IPS-20b (cell line): ENCODE data around the gene PTPN23.
"Not testable (repeated sequence)": the region's sequence is repeated elsewhere in the genome, so short reads cannot be mapped to it uniquely, and the experiment has no call there.

Experiments
- H3K27ac ChIP-seq: one replicate; pipeline ENCODE4 v1.5.1; 2013; ENCODE audit warnings: low read length
- H3K27me3 ChIP-seq: 2 replicates; pipeline ENCODE4 v1.6.1; 2013; ENCODE audit warnings: mild to moderate bottlenecking, low read length, inconsistent platforms; ENCODE audit not compliant: insufficient read depth
- H3K36me3 ChIP-seq: 2 replicates; pipeline ENCODE4 v1.6.1; 2013; ENCODE audit warnings: low read depth, mild to moderate bottlenecking, inconsistent platforms, low read length, moderate library complexity; ENCODE audit not compliant: insufficient read depth
- H3K4me1 ChIP-seq: 2 replicates; pipeline ENCODE4 v1.6.1; 2013; ENCODE audit warnings: mild to moderate bottlenecking, control low read depth, inconsistent platforms, low read length, moderate library complexity; ENCODE audit not compliant: insufficient read depth
- H3K4me3 ChIP-seq: 2 replicates; pipeline ENCODE4 v1.5.1; 2013; ENCODE audit warnings: mild to moderate bottlenecking, low read length, inconsistent platforms
- H3K9ac ChIP-seq: 2 replicates; pipeline ENCODE4 v1.6.1; 2013; ENCODE audit warnings: low read depth, mild to moderate bottlenecking, inconsistent platforms, low read length, moderate library complexity
- H3K9me3 ChIP-seq: 2 replicates; pipeline ENCODE4 v1.6.1; 2013; ENCODE audit warnings: mild to moderate bottlenecking, low read depth, low read length, inconsistent platforms; ENCODE audit not compliant: insufficient read depth

PTPN23 gene

GRCh38 chr3:47440131-47440530 is 59.3 kb downstream of the PTPN23 start:
- no peaks in the 10 kb centered on the region for H3K9me3 ChIP-seq
- no peak overlapping the region for H3K9ac ChIP-seq
- H3K27me3 ChIP-seq: no peaks in the 10 kb centered on the region
- H3K4me1 ChIP-seq: 0 out of 2 replicates have a peak, but pooled peaks cover 10% of the 10 kb centered on the region
- H3K27ac ChIP-seq: no peak overlapping the region
- no peak overlapping the region for H3K4me3 ChIP-seq
- peaks cover 45% of the 10 kb centered on the region for H3K36me3 ChIP-seq

DNA sequence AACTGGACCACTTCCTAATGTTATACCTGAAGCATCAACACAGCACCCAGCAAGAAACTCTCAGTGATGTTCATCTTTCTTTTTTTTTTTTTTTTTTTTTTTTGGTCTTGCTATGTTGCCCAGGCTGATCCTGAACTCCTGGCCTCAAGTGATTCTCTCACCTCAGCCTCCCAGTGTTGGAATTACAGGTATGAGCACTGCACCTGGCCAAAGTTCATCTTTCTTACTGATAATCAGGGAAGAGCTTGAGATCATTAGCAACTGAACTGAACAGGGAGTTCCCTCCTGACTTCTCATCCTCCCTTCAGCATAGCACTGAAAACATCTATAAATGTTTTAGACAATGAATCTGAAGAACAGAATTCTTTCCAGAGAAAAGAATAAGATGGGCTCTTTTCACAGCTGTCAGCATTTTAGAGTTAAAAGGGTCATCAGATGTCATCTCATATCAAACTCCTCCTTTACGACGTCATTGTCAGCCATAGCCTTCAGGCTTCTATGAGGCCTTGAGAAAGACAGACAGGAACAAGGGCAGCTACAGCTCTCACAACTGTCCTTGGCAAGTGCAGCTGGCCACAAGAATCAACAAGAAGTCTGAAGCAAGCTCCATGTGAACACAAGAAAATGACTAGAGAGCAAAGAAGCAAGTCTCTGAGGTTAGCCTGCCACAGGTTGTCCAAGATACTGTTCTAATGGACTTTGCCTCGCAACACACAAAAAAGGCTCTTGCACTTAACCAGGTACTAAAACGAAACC is 61.2 kb downstream of the PTPN23 start:
- 0 out of 2 replicates have a peak, but pooled peaks cover 10% of the 10 kb centered on the region for H3K4me1 ChIP-seq
- H3K9me3 ChIP-seq: no peaks in the 10 kb centered on the region
- no peak overlapping the region for H3K27ac ChIP-seq
- peaks cover 45% of the 10 kb centered on the region for H3K36me3 ChIP-seq
- H3K4me3 ChIP-seq: no peak overlapping the region
- no peaks in the 10 kb centered on the region for H3K27me3 ChIP-seq
- no peak overlapping the region for H3K9ac ChIP-seq

DNA sequence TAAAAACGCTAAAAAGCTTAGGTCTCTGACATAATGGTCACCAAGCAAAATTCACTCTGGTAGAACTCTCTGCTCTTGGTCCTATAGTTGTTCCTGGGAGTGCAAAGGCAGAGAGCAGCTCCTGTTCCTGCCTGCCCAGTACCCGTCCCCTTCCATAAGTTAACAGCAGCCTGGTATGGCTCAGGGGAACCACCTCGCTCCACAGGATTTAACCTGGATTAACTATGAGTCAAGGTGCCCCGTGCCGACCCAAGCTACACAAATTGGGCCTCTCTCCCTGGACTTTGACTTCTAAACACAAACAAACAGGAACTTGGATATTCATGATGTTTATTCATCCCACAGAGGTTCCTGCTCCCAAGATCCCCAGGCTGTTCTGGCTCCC is 62.8 kb downstream of the PTPN23 start:
- Histone ChIP-seq H3K36me3 (peaks cover 35% of the 10 kb centered on the region), H3K4me1 (0 out of 2 replicates have a peak, but pooled peaks cover 10% of the 10 kb centered on the region), H3K9ac (peak overlapping the region; percentile 20; the same call in 1 of the 2 replicates), H3K27ac (no peak overlapping the region), H3K4me3 (no peak overlapping the region), H3K9me3 (no peaks in the 10 kb centered on the region), H3K27me3 (no peaks in the 10 kb centered on the region)

DNA sequence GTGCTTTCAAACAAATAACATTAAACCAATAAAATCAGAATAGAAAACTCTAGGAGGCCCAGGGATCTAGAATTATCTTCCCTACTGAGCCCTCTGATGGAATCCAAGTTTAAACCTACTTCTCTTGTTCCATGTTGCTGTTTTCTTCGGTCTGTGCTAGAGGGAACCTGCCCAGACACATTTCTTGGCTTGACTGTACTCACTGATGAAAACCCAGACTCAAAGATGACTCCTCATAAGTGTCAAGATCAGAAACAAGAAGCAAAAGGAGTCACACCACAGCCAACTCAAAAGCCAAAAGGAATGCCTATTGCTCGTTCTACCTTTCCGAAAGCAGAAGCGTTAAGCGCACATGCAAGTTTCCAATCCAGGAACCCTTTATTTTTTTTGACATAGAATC is 63.3 kb downstream of the PTPN23 start:
- H3K4me1 ChIP-seq: 0 out of 2 replicates have a peak, but pooled peaks cover 10% of the 10 kb centered on the region
- H3K27me3 ChIP-seq: no peaks in the 10 kb centered on the region
- H3K9ac ChIP-seq: no peak overlapping the region
- H3K27ac ChIP-seq: no peak overlapping the region
- no peak overlapping the region for H3K4me3 ChIP-seq
- peaks cover 31% of the 10 kb centered on the region for H3K36me3 ChIP-seq
- H3K9me3 ChIP-seq: no peaks in the 10 kb centered on the region

DNA sequence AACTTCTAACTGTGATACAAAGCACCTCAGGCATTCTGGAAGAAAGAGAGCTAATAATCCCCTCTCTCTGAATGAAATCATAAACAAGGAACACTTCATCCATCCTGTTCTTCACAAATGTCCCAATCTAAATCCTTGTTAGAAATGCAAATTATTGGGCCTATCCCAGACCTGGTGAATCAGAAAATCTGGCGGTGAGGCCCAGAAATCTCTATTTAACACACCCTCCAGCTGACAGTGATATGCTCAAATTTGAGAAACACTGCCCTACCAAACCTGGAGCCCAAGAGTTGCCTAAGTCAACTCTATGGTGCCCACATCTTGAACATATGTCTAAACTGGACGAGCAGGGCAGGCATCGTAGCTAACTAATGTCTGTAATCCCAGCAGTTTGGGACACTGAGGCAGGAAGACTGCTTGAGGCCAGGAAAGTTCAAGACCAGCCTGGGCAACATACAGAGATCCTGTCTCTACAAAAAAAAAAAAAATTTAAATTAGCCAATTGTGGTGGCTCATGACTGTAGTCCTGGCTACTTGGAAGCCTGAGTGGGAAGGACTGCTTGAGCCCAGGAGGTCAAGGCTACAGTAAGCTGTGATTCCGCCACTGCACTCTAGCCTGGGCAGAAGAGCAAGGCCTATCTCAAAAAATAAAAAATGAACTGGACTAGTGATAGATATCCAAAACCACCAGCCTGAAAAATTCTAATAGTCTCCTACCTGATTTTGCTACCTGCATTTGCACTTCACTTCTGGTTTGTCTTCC is 71.8 kb downstream of the PTPN23 start:
- Histone ChIP-seq H3K9me3 (no peaks in the 10 kb centered on the region), H3K4me3 (no peak overlapping the region), H3K4me1 (no peaks in the 10 kb centered on the region), H3K9ac (no peak overlapping the region), H3K27me3 (no peaks in the 10 kb centered on the region), H3K27ac (no peak overlapping the region), H3K36me3 (no peaks in the 10 kb centered on the region)

DNA sequence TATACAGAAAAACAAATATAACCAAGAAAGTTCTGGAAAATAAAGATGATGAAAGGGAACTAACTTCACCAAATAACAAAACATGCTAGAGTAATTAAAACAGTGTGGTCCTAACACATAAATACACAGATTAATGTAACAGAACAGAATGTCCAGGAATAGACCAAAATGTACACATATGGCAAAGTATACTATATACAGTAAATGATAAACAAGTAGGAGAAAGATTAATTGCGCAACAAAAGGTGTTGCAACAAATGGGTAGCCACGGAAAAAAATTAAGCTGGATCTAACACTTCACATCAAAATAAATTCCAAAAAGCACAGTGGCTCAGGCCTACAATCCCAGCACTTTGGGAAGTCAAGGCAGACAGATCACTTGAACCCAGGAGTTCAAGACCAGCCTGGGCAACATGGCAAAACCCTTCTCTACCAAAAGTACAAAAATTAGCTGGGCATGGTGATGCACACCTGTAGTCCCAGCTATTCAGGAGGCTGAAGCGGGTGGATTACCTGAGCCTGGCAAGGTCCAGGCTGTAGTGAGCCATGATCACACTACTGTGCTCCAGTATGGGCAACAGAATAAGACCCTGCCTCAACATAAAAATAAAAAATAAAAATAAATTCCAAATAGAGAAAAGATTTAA is 75.1 kb downstream of the PTPN23 start:
- no peak overlapping the region for H3K4me3 ChIP-seq
- H3K9ac ChIP-seq: no peak overlapping the region
- H3K27ac ChIP-seq: no peak overlapping the region

DNA sequence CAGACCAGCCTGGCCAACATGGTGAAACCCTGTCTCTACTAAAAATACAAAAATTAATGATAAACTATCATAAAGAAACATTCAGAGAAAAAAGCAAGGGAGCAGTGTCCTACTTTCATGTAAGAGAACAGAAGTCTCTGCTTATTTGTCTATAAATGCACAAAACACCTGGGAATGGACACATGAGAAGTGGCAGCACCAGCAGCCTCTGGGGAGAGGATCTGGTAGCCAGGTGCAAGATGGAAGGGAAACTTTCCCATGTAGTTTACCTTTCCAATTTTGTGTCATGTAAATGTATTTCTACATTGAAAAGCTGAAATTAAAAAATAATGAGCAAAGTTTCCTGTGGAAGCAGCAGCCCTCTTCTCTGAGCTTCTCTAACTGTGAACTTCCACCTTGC is 76.2 kb downstream of the PTPN23 start:
- Histone ChIP-seq H3K27me3 (no peaks in the 10 kb centered on the region), H3K36me3 (no peaks in the 10 kb centered on the region), H3K4me3 (no peak overlapping the region), H3K27ac (no peak overlapping the region), H3K9me3 (no peaks in the 10 kb centered on the region), H3K9ac (no peak overlapping the region), H3K4me1 (no peaks in the 10 kb centered on the region)

More for the DNA sequence above, 75.1 kb downstream of the PTPN23 start:
- Histone ChIP-seq H3K36me3 (no peaks in the 10 kb centered on the region), H3K27me3 (no peaks in the 10 kb centered on the region), H3K4me1 (no peaks in the 10 kb centered on the region), H3K9me3 (no peaks in the 10 kb centered on the region)

DNA sequence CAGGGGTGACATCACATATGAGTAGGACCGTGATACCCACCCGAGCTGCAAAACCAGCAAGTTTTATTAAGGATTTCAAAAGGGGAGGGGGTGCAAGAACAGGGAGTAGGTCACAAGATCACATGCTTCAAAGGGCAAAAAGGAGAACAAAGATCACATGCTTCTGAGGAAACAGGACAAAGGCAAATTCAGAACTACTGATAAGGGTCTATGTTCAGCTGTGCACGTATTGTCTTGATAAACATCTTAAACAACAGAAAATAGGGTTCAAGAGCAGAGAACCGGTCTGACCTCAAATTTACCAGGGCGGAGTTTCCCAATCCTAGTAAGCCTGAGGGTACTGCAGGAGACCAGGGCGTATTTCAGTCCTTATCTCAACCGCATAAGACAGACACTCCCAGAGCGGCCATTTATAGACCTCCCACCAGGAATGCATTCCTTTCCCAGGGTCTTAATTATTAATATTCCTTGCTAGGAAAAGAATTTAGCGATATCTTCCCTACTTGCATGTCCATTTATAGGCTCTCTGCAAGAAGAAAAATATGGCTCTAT is 78.8 kb downstream of the PTPN23 start:
- H3K9me3 ChIP-seq, H3K9ac ChIP-seq, H3K4me3 ChIP-seq, H3K36me3 ChIP-seq, H3K4me1 ChIP-seq, H3K27me3 ChIP-seq, H3K27ac ChIP-seq: not testable (repeated sequence)
